Stimulated activated CD8-positive, alpha-beta memory T cell treated with anti-CD3 and anti-CD28 coated beads, Interleukin-15, amount 100 ng/mL, for 1 hour (primary cell): ENCODE measurements around the gene YIF1B.

Experiments used
- DNase-seq: peaks from one replicate; pipeline ENCODE4 v3.0.0-alpha.2; 2020; ENCODE audit warnings: low read depth

YIF1B gene

DNA sequence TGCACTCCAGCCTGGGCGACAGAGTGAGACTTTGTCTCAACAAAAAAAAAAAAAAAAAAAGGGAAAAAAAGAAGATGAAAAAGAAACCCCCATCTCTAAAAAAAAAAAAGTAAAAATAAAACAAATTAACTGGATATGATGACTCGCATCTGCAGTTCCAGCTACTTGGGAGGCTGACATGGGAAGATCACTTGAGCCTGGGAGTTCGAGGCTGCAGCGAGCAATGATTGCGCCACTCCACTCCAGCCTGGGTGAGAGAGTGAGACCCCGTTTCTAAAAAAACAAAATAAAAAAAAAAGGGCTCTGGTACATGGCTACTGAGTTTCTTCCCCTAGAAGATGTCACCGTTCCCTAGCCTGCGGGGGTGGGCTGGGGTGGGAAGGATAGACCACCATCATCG, 17.5 kb upstream of the YIF1B start:
- DNase-seq: no peak

DNA sequence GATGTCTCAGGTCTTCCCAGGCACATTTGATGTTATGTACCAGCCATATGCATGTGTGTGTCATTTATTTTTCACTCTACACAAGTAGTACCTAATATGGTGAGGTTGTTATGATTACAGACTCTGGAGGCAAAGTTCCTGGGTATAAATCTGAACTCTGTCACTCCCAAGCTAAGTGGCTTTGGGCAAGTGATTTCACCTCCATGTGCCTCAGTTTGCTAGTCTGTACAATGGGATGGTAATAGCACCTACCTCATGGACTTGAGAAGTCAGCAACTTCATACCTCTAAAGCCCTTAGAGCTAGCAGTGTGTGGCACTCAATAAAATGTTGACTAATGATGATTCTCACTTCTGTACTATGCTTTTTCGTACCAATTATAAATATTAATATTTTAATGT, 16.0 kb upstream of the YIF1B start:
- DNase-seq: no peak

DNA sequence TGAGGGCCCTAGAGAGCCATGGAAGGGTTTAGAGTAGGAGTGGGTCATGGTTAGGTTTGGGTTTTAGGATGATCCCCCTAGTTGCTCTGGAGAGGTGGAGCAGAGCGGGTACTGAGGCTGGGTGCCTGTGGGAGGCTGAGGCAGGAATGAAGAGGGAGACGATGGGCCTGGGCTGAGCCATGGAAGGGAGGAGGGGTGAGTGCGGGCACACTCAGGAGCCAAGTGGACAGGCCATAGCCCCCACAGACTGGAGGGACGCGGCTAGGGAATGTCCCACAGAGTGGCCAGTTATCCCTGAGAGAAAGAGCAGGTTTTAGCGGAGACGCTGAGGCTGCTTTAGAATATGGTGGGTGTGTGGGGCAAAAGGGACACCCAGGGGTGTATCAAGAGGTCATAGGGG, 13.9 kb upstream of the YIF1B start:
- no peak for DNase-seq

DNA sequence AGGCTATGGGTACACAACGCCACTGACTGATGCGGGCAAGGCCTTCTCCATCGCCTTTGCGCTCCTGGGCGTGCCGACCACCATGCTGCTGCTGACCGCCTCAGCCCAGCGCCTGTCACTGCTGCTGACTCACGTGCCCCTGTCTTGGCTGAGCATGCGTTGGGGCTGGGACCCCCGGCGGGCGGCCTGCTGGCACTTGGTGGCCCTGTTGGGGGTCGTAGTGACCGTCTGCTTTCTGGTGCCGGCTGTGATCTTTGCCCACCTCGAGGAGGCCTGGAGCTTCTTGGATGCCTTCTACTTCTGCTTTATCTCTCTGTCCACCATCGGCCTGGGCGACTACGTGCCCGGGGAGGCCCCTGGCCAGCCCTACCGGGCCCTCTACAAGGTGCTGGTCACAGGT, 10.8 kb upstream of the YIF1B start:
- DNase-seq: no peak

DNA sequence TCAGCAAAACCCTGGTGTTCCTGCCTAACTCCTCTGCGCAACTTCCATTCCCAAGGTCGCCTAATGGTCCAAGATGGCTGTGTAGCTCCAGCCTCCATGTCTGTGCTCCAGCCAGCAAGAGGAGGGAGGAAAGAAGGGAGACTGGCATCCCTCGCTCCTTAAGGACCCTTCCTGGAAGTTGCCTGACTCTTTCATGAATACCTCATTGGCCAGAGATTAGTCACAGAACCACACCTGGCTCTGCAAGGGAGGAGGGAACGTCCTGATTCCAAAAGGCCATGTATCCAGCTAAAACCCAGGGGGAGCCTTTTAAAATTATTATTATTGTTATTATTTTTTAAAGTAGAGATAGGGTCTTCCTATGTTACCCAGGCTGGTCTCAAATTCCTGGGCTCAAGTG, 8.7 kb upstream of the YIF1B start:
- DNase-seq: no peak

DNA sequence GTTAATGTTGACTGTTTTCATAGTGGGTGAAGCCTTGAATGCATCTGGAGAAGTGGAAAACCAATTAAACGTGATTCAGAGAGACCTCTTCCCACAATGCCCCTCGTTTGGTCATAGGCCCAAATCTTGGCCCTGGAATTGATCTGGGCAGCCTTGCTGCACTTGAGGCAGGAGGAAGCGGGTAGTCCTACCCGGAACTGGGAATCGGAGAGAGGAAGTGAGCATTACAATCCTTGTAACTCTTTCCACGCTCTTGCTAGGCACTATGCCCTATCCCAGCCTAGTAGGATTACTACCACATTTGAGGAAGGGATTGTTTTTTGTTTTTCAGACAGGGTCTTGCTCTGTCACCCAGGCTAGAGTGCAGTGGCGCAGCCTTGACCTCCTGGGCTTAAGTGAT, 7.5 kb upstream of the YIF1B start:
- no peak for DNase-seq

DNA sequence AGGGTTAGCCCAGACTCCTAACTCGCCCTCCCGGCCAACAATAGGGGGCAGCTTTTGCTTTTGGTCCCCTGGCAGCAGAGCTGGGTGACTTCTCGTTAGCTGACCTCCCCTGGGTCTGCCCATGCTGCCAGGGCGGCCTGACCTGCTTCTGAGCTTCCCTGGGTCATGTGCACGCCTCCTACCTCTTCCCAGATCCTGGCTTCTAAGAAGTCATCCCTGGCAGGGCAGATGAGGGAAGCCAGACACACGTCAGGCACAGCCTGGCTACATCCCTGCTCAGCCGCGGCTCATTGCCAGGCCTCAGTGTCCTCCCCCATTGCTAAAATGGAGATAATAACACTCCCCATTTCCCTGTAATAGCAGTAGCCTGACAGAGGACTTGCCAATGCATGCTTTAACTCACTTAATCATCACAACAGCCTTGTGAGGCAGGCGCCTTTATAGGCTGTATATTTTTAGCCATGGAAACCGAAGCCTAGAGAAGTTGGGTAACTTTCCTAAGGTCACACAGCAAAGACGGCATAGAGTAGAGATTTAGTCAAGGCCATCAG, 6.0 kb upstream of the YIF1B start:
- no peak for DNase-seq

DNA sequence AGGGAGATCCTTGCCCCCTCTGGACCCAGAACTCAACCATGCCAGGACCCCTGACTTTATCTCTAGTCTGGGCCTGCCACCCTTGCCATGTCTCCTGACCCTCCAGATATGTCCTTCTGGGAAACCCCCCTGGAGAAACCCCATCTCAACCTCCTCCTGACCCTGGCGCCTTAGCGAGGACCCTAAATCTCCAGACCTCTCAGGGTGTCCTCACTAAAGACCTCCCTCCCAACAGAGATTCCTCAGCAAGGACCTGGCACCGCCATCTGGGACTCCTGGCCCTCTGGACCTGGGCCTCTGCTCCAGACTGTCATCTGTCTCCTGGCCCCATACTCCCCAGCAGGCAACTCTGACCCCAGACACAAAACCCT, 5.2 kb upstream of the YIF1B start:
- no peak for DNase-seq

DNA sequence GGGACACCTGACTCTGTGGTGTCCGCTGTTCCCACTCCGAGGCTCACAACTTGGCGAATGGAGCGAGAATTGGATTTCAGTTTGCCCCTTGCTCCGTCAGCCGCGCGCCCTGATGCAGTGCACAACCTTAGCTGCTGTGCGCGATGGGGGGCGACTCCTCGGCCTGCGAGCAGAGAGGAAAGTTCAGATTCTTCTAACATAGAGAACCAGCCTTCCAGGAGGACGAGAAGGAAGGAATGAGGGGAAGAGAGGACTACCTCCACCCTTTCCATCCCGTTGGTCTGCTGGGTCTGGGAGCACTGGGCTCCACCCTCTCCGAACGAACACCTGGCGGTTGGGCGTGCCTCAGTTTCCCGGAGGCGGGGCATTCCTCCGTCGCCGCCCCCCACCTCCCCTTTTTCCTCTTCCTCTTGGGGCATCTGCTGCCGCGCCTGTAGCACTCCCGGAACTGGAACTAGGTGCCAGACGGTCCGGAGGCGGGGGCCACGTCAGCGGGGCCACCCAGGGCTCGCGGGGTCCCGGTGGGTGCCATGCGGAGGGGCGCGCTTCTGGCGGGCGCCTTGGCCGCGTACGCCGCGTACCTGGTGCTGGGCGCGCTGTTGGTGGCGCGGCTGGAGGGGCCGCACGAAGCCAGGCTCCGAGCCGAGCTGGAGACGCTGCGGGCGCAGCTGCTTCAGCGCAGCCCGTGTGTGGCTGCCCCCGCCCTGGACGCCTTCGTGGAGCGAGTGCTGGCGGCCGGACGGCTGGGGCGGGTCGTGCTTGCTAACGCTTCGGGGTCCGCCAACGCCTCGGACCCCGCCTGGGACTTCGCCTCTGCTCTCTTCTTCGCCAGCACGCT, 3.9 kb upstream of the YIF1B start, which contains the start of gene KCNK6:
Gene KCNK6 (plus strand): TSS at position 425 of the 838 bp plus-strand sequence. CDS start 106 bp downstream, at position 531.
- DNase-seq: peak; percentile 14

DNA sequence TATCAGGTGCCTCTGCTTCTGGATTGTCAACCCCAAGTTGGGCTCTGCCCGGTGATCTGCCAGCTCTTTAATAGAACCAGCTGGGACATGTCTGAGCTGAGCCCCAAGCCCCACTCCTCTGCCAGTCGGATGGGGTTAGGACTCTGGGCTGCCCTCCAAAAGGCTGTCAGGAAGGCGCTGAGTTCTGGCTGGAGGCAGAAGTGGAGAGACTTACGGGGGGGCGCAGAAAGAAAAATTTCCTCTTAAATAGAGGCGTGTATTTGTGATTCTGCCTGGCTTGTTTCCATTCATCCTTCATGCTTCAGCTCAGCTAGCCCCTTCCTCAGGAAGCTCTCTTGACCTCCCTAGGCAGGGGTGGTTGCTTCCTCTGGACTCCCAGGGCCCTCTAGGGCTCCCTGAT, 2.9 kb upstream of the YIF1B start:
- DNase-seq: no peak

DNA sequence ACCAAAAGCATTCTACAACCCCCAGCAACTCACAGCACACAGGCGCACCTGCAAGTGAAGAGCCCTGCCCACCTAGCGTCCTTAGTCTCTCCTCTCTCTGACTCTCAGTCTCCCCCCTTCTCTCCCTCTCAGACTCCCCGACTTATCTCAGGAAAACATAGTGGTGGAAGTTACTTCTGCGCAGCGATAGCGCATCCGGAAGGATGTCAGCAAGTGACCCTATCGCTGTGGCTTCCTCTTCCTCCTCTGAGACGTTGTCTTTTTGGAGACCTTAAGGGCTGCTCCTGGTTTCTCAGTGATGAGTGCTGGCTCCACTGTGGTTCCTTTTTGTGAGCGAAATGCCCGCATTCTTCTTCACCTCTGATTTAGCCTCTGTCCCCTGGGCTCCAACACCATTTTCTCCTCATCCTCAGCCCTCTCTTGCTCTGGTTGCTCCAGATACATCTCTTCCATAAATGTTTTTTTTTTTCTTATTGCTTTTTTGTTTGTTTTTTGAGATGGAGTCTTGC, 1.4 kb upstream of the YIF1B start:
- no peak for DNase-seq

DNA sequence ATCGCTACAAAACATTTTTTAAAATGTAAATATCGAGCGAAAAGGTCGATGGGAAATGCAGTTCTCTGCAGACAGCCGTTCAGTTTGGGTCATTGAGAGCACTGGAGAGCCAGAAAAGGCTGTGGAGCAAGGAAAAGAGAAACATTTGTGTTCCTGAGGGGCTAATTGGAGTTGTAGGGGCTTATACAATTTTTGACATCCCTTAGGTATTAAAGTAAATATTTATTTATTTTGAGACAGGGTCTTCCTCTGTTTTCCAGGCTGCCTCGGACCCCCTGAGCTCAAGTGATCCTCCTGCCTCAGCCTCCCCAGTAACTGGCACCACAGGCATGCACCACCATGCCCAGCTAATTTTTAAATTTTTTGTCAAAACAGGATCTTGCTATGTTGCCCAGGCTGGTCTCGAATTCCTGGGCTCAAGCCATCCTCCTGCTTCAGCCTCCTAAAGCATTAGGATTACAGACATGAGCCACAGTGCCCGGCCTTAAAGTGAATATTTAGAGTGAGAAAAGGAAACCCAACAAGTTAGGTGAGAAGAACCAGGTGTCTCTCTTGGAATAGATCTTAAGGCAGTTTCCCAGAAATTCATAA, 825 bp upstream of the YIF1B start:
- DNase-seq: no peak

DNA sequence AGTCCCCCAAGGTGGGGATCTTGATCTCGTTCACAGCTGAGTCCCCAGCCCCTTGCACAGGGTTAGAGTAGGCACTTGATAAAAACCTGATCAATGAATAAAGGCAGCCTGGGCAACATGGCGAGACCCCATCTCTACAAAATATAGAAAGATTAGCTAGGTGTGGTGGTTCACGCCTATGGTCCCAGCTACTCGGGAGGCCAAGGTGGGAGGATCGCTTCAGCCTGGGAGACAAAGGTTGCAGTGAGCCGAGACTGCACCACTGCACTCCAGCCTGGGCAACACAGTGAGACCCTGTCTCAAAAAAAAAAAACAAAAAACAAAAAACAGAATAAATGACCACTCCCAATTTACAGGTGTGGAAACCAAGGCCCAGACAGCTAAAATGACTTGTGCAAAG, 4.8 kb downstream of the YIF1B start:
- no peak for DNase-seq

DNA sequence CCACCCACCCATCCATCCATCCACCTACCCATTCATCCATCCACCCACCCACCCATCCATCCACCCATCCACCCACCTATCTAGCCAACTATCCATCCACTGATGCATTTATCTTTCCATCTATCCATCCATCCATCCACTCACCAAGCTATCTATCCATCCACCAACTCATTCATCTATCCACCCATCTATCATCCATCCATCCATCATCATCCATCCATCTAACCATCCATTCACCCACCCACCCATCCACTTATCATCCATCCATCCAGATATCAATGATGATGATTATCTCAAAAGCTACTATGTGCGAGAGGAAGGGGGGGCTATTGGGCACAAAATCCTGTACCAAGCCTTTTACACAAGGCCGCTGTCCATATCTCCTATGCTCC, 5.5 kb downstream of the YIF1B start:
- DNase-seq: no peak

DNA sequence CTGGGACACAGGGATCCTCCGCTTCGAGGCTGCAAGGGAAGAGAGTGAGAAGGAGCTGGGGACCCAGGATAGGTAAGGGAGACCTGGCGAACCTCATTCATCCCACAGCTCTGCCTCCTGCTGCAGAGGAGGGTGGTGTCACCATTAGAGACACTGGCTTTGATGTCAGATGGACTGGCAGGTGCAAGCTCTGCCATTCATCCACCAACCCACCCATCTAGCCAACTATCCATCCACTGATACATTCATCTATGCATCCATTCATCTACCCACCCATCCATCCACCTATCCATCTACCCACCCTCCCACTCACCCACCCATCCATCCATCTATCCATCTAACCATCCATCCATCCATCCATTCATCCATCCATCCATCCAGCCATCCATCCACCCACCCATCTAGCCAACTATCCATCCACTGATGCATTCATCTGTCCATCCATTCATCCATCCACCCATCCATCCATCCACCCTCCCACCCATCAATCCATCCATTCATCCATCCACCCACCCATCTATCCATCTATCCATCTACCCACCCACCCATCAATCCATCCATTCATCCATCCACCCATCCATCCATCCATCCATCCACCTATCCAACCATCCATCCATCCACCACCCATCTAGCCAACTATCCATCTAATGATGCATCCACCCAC, 6.0 kb downstream of the YIF1B start:
- DNase-seq: no peak

DNA sequence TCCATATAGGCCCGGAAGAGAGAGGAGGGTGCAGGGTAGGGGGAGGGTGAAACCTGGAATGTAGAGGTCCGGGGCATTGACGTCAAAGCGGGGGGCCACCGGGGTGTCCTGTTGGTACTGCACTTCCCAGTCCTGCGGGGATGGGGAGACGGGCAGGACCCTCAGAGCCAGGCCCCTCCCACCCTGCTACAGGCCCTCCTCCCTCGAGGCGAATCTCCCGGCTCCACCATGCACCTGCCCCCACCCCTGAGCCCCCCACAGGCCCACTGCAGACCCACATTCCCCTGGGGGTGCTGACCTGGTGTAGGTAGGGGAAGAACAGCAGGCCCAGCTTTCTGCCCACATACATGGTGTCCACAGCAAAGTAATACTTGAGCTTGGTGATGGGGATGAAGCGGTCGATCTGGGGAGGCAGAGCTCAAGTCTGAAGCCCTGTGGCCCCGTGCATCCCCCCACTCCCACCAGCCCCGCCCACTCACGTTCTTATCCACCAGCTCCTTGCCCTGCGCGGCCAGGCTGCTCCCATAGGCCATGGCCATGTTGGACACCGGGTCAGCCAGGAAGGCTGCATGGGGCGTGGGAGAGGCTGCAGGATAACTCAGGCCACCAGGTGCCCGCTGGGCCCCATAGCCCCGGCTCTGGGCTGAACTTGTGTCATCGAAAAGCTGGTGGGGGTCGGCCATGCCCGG, 6.7 kb downstream of the YIF1B start:
- DNase-seq: no peak

DNA sequence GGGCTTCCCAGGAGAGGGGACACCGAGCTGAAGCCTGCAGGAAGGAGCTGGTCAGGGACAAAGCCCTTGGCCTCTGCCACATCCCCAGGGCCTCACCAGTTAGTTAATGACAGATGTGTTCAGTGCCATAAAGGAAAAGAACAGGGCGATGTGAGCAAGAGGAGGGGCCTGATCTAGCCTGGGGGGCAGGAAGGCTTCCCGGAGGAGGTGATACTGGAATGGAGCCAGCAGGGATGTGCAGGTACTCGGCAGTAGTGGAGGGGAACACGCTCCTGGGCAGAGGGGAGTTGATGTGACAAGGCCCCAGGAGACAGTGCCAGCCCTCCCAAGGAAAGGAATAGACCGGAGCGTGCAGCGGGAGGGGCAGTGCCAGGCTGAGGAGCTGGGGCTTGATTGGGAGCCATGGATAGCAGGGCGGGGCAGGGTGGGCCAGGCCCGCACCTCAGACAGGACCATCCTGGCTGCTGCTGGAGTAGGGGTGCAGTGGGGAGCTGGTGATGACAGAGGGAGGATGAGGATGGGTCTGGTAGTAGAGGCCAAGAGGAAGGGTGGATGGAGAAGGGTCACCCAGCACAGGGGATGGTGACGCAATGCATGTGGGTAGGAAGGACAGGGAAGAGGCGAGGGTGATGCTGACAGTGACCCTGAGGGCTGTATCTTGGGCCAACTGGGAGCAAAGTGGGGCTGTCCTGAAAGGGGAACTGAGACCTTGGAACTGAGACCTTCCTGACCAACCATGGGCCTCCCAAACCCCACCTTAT, 7.6 kb downstream of the YIF1B start:
- no peak for DNase-seq

DNA sequence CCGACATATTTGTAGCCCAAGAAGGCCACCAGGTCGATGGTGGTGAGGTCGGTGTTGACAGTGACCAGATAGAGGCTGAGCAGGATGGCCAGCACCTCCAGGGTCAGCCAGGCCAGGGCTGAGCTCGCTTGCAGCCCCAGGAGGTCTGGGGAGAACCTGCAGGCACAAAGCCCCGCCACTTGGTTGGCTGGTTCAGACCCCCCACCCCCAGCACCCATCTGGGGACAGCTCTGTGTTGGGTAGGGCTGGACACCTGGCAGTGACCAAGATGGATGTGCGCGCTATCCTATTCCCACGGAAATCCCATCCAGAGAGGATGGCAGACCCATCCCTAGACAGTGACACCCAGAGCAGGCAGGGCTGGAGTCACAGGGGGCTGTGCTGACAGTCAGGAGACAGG, 8.2 kb downstream of the YIF1B start:
- DNase-seq: no peak

DNA sequence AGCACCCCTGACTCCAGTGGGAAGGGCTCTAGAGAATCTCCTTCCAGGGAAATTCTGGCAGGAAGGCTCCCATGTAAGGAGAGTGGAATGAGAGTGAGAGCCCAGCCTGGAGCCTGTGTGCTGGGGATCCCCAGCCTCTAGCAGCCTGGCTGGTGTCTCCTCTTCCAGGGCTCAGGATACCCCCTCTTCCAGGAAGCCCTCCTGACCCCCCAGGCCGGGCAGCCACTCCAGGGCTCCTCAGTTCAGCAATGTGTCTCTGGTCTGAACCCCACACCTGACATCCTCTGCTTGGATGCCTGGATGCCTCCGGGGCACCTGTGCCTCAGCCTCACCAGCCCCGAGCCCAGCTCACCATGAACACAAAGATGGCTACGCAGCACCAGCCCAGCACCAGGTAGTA, 8.7 kb downstream of the YIF1B start:
- DNase-seq: no peak

DNA sequence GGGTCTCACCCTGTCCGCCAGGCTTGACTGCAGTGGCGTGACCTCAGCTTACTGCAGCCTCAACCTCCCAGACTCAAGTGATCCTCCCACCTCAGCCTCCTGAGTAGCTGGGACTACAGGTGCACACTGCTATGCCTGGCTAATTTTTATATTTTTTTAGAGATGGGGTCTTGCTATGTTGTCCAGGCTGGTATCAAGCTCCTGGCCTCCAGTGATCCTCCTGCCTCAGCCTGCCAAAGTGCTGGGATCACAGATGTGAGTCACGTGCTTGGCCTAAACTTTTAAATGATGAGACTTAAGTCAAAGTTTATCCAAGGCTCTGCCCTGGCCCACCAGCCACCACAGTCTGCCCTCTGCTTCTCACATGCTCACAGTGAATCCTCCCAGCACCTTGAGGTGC, 9.5 kb downstream of the YIF1B start:
- no peak for DNase-seq

DNA sequence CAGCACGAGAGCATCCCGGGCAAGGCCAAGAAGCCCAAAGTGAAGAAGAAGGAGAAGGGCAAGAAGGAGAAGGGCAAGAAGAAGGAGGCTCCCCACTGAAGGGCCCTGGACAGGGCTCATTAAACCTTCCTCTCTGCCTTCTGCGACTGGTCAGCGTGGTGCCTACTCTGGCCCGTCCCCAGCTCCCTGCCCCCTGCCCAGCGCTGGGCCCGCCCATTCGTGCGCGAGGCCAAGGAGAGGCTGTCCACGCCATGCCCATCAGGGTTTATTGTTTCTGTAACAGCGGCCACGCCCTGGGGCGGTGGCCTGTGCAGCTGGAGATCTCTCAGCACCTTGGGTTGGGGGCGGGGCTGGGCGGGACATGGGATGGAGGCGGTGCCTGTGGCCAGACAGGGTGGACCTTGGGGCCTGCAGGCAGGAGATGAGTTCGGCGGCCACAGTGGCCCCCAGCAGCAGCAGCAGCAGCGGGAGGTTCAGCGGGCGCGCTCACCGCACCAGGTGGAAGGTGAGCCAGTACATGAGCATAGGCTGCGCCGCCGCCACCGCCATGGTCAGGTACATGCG, 10.8 kb downstream of the YIF1B start:
- no peak for DNase-seq
